GM12878 (cell line): ENCODE results near the gene KLHL7. TPM values are rescaled to one million over a fixed set of nuclear protein-coding genes. Genes with fewer than 3 reads are reported as not detected.

Experiments used
- ATAC-seq: fragments of 200-7000 bp; cut with Tn5 transposase; 3 replicates; pipeline ENCODE4 v1.9.1; 2020; ENCODE audit warnings: mild to moderate bottlenecking, moderate library complexity
- BruUV-seq: library from RNA; stranded (reverse); fragments of 400-500 nt; replicated peaks from 2 replicates; lab custom pipeline; 2021; lab: Mats Ljungman, UMichigan
- CTCF ChIA-PET: fragments of 300-600 bp; sonication (Branson Sonifier 250); formaldehyde crosslinking; extraction: SDS; loops from one replicate; lab custom pipeline; 2021; ENCODE audit warnings: inconsistent platforms; lab: Yijun Ruan, JAX
- POLR2A ChIA-PET: fragments of 350-600 bp; formaldehyde crosslinking; extraction: SDS; loops from one replicate; lab custom pipeline; 2021; ENCODE audit warnings: inconsistent platforms; lab: Charles Lee
- RAD21 ChIA-PET: fragments of 300-600 bp; sonication (Branson Sonifier 250); formaldehyde crosslinking; loops from one replicate; lab custom pipeline; 2023; ENCODE audit warnings: antibody characterized with exemption; ENCODE audit not compliant: unreplicated experiment; lab: Charles Lee
- SMC1A ChIA-PET: fragments of 300-600 bp; sonication (Branson Sonifier 250); formaldehyde crosslinking; loops from one replicate; lab custom pipeline; 2023; ENCODE audit not compliant: unreplicated experiment, uncharacterized antibody; lab: Charles Lee
- DNase-seq: peaks from one replicate; pipeline ENCODE4 v3.0.0-alpha.2; 2011; ENCODE audit warnings: low read depth, low spot score
- FAIRE-seq: peaks from 3 replicates; lab custom pipeline; 2011; peaks lifted over from hg19 to GRCh38; lab: Jason Lieb, UNC
- H2AFZ ChIP-seq: 2 replicates; pipeline ENCODE4 v1.6.0; 2011; ENCODE audit warnings: low read depth, low read length, control low read depth; ENCODE audit not compliant: control insufficient read depth
- H3K27ac ChIP-seq: 2 replicates; pipeline ENCODE4 v1.5.1; 2011; ENCODE audit warnings: control low read depth; ENCODE audit not compliant: control insufficient read depth, insufficient read depth
- H3K27me3 ChIP-seq, 2 experiments: replicated peaks in 1 of 2; 2 replicates each; pipeline versions ENCODE4 v1.6.0 to v1.6.1; 2011; ENCODE audit warnings: low read length in 1 of 2; ENCODE audit not compliant: control insufficient read depth in 2 of 2, insufficient read depth in 2 of 2
- H3K36me3 ChIP-seq, 2 experiments: 2 replicates each; pipeline ENCODE4 v1.5.1; 2011; ENCODE audit warnings: low read length in 1 of 2; ENCODE audit not compliant: control insufficient read depth in 2 of 2, insufficient read depth in 2 of 2
- H3K4me1 ChIP-seq: 2 replicates; pipeline ENCODE4 v1.6.1; 2011; ENCODE audit warnings: mild to moderate bottlenecking, low read length, moderate library complexity, mixed read lengths; ENCODE audit not compliant: control insufficient read depth, insufficient read depth
- H3K4me2 ChIP-seq: 2 replicates; pipeline ENCODE4 v1.6.0; 2011; ENCODE audit warnings: control low read depth; ENCODE audit not compliant: control insufficient read depth, insufficient read depth
- H3K4me3 ChIP-seq: fragments of 200-600 bp; sonication (generic); 2 replicates; pipeline ENCODE4 v1.5.1; 2016
- H3K79me2 ChIP-seq: 2 replicates; pipeline ENCODE4 v1.6.0; 2011; ENCODE audit warnings: low read length; ENCODE audit not compliant: control insufficient read depth, insufficient read depth
- H3K9ac ChIP-seq: 2 replicates; pipeline ENCODE4 v1.8.0; 2011; ENCODE audit warnings: low read length, control low read depth, mixed read lengths; ENCODE audit not compliant: control insufficient read depth, insufficient read depth
- H3K9me3 ChIP-seq: replicated peaks from 3 replicates; pipeline ENCODE4 v1.5.1; 2011; ENCODE audit warnings: mild to moderate bottlenecking, low read length; ENCODE audit not compliant: control insufficient read depth, insufficient read depth
- H4K20me1 ChIP-seq: 2 replicates; pipeline ENCODE4 v1.6.0; 2011; ENCODE audit not compliant: control insufficient read depth, insufficient read depth
- BRCA1 ChIP-seq: IDR thresholded peaks from 2 replicates; pipeline ENCODE4 v1.6.1; 2011; ENCODE audit warnings: low read depth, low read length, improper control_type of control experiment
- GATAD2B ChIP-seq: fragments of 450-650 bp; conservative IDR thresholded peaks from 2 replicates; pipeline ENCODE4 v1.6.1; 2017; ENCODE audit warnings: low read depth, mild to moderate bottlenecking, moderate library complexity
- IKZF2 ChIP-seq, 2 experiments: fragments of 450-650 bp; IDR thresholded peaks; 2 replicates each; pipeline ENCODE4 v1.6.1; 2017; ENCODE audit warnings: mild to moderate bottlenecking in 2 of 2, moderate library complexity in 2 of 2
- JUNB ChIP-seq: IDR thresholded peaks from 2 replicates; pipeline ENCODE4 v1.6.1; 2016; ENCODE audit warnings: antibody characterized with exemption, mild to moderate bottlenecking
- JUND ChIP-seq: IDR thresholded peaks from 2 replicates; pipeline ENCODE4 v1.6.1; 2012; ENCODE audit warnings: low read depth, mild to moderate bottlenecking, low read length, improper control_type of control experiment, moderate library complexity
- KDM1A ChIP-seq: fragments of 200-600 bp; sonication (generic); IDR thresholded peaks from 2 replicates; pipeline ENCODE4 v1.6.1; 2016; ENCODE audit warnings: borderline replicate concordance
- MEF2A ChIP-seq: IDR thresholded peaks from 2 replicates; pipeline ENCODE4 v1.6.1; 2011; ENCODE audit warnings: low read depth, mild to moderate bottlenecking, low read length, moderate library complexity; ENCODE audit not compliant: insufficient read depth
- NFIC ChIP-seq: IDR thresholded peaks from 2 replicates; pipeline ENCODE4 v1.6.1; 2012; ENCODE audit warnings: low read depth, mild to moderate bottlenecking, inconsistent platforms, low read length, moderate library complexity
- NFXL1 ChIP-seq: fragments of 450-650 bp; IDR thresholded peaks from 2 replicates; pipeline ENCODE4 v1.6.1; 2017; ENCODE audit warnings: antibody characterized with exemption, mild to moderate bottlenecking, borderline replicate concordance
- NFYA ChIP-seq: IDR thresholded peaks from 2 replicates; pipeline ENCODE4 v1.6.1; 2011; ENCODE audit warnings: low read depth, mild to moderate bottlenecking, low read length, improper control_type of control experiment, borderline replicate concordance
- SMC3 ChIP-seq: IDR thresholded peaks from 2 replicates; pipeline ENCODE4 v1.6.1; 2011; ENCODE audit warnings: low read length, improper control_type of control experiment, borderline replicate concordance
- SREBF1 ChIP-seq: IDR thresholded peaks from 2 replicates; pipeline ENCODE4 v1.6.1; 2012; ENCODE audit warnings: mild to moderate bottlenecking, low read length
- YBX1 ChIP-seq: fragments of 450-650 bp; IDR thresholded peaks from 2 replicates; pipeline ENCODE4 v1.6.1; 2016; ENCODE audit warnings: antibody characterized with exemption
- YY1 ChIP-seq: IDR thresholded peaks from 2 replicates; pipeline ENCODE4 v1.6.1; 2011; ENCODE audit warnings: low read depth, mild to moderate bottlenecking, low read length
- ZNF207 ChIP-seq: fragments of 450-650 bp; IDR thresholded peaks from 2 replicates; pipeline ENCODE4 v1.6.1; 2014; ENCODE audit warnings: antibody characterized with exemption, mild to moderate bottlenecking, borderline replicate concordance
- ZNF384 ChIP-seq: IDR thresholded peaks from 2 replicates; pipeline ENCODE4 v1.6.1; 2012; ENCODE audit warnings: low read depth, mild to moderate bottlenecking, low read length, improper control_type of control experiment, borderline replicate concordance
- ZSCAN29 ChIP-seq: fragments of 450-650 bp; IDR thresholded peaks from 2 replicates; pipeline ENCODE4 v1.6.1; 2017; ENCODE audit warnings: mild to moderate bottlenecking, moderate library complexity
- WGBS: methylation state at CpG from one replicate; pipeline ENCODE4 v1.1.6; 2016; ENCODE audit warnings: low lambda C conversion rate; ENCODE audit not compliant: insufficient replicate concordance, insufficient coverage; ENCODE audit errors: missing lambda C conversion rate; 5-methylcytosine and 5-hydroxymethylcytosine counted together
- in situ Hi-C: fragments of 300-500 bp; cut with MboI; formaldehyde crosslinking; loops from 9 replicates; pipeline ENCODE4 v1.14.3; 2018; ENCODE audit warnings: mixed read lengths
- intact Hi-C: fragments of 100-400 bp; cut with micrococcal nuclease; formaldehyde crosslinking; loops from one replicate; pipeline ENCODE4 v1.14.2; 2022; ENCODE audit not compliant: unreplicated experiment
- polyA plus RNA-seq, 11 experiments: library from polyadenylated mRNA; depleted of rRNA in 4 of 11; unstranded in 6 of 11; stranded (reverse) in 5 of 11; fragments of >200 nt; fragmentation: Nextera tagmentation in 4 of 11; fragmentation: Illumina TruSeq in 1 of 11; extraction: Ambion mirVana in 4 of 11; extraction: Trizol in 1 of 11; gene quantifications; 1 replicate in 1 of 11; 2 replicates in 10 of 11; pipeline versions ENCODE4 v1.2.1 to v1.2.3, GENCODE V29; 2011 to 2016; ENCODE audit warnings: inconsistent platforms in 2 of 11, missing spikeins in 2 of 11, low read depth in 1 of 11
- total RNA-seq, 4 experiments: library from RNA; depleted of rRNA in 3 of 4; stranded (reverse); fragments of >200 nt in 3 of 4; fragmentation: Illumina TruSeq in 1 of 4; extraction: Trizol in 1 of 4; gene quantifications; 2 replicates each; pipeline versions ENCODE4 v1.2.1 to v1.2.3, GENCODE V29; 2013 to 2021
- TF ChIP-seq, protein P1 (sequence below): fragments of 450-650 bp; IDR thresholded peaks from 2 replicates; pipeline ENCODE4 v1.6.1; 2016; ENCODE audit warnings: mild to moderate bottlenecking, moderate library complexity, borderline replicate concordance

The KLHL7 gene
- total and polyA plus RNA-seq, 10 of the 15 experiments (the other 5 are each of a cell fraction or from before 2014, with no cell fraction given) = 6.4 to 38.7 (median 20.9) TPM

DNA sequence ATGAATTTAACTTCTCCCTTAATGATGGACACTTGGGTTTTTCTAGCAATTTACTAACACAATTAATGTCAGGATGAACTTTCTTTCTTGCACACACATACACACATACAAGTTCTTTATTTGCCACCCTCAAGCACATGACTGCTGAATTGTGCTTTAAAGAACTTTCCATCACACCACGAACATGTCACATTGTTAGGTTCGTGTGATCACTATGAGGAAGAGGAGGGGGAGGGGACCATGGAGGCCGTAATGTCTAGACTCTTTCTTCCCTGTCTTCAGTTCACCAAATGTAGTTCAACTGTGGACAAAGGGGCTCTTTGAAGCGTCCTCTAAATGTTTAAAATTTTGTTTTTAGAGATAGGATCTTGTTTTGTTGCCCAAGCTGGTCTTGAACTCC, 107.3 kb downstream of the KLHL7 start:
- ATAC-seq (no peak), DNase-seq (no peak), FAIRE-seq (no peak)
- SMC1A ChIA-PET = no interaction called here
- no peak overlapping the region for H3K27ac ChIP-seq
- in situ Hi-C loops = no loop called here
- POLR2A ChIA-PET = no interaction called here
- RAD21 ChIA-PET = no interaction called here
- H3K27me3 ChIP-seq = no peaks in the 10 kb centered on the region
- TF ChIP-seq MEF2A = no peak
- TF ChIP-seq JUNB = no peak
- no peak for TF ChIP-seq SREBF1
- TF ChIP-seq GATAD2B = no peak
- no peak for TF ChIP-seq KDM1A
- no peak for TF ChIP-seq ZSCAN29
- TF ChIP-seq YBX1 = no peak
- no peak for TF ChIP-seq IKZF2 (IDR thresholded peaks at IDR 0.05)
- no peak for TF ChIP-seq ZNF207
- TF ChIP-seq NFYA = no peak
- TF ChIP-seq SMC3 = no peak
- TF ChIP-seq YY1 = no peak
- no peak for TF ChIP-seq NFIC
- no peak for TF ChIP-seq BRCA1
- TF ChIP-seq NFXL1 = no peak
- no peak for TF ChIP-seq ZNF384
- no peak for TF ChIP-seq JUND
- TF ChIP-seq, protein P1, sequence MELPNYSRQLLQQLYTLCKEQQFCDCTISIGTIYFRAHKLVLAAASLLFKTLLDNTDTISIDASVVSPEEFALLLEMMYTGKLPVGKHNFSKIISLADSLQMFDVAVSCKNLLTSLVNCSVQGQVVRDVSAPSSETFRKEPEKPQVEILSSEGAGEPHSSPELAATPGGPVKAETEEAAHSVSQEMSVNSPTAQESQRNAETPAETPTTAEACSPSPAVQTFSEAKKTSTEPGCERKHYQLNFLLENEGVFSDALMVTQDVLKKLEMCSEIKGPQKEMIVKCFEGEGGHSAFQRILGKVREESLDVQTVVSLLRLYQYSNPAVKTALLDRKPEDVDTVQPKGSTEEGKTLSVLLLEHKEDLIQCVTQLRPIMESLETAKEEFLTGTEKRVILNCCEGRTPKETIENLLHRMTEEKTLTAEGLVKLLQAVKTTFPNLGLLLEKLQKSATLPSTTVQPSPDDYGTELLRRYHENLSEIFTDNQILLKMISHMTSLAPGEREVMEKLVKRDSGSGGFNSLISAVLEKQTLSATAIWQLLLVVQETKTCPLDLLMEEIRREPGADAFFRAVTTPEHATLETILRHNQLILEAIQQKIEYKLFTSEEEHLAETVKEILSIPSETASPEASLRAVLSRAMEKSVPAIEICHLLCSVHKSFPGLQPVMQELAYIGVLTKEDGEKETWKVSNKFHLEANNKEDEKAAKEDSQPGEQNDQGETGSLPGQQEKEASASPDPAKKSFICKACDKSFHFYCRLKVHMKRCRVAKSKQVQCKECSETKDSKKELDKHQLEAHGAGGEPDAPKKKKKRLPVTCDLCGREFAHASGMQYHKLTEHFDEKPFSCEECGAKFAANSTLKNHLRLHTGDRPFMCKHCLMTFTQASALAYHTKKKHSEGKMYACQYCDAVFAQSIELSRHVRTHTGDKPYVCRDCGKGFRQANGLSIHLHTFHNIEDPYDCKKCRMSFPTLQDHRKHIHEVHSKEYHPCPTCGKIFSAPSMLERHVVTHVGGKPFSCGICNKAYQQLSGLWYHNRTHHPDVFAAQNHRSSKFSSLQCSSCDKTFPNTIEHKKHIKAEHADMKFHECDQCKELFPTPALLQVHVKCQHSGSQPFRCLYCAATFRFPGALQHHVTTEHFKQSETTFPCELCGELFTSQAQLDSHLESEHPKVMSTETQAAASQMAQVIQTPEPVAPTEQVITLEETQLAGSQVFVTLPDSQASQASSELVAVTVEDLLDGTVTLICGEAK = no peak
- no peaks in the 10 kb centered on the region for H3K9me3 ChIP-seq
- 46% methylated on average over 4 of the region's 4 CpGs for WGBS
- H3K79me2 ChIP-seq = no peaks in the 10 kb centered on the region
- no peak overlapping the region for H3K4me3 ChIP-seq
- no peaks in the 10 kb centered on the region for H4K20me1 ChIP-seq
- H3K9ac ChIP-seq = no peak overlapping the region
- no peaks in the 10 kb centered on the region for H3K4me1 ChIP-seq
- H3K4me2 ChIP-seq = no peak overlapping the region
- no peaks in the 10 kb centered on the region for H3K36me3 ChIP-seq
- BruUV-seq = no TSS peak
- intact Hi-C loops = no loop called here
- H2AFZ ChIP-seq = no peak overlapping the region
- CTCF ChIA-PET = interaction anchor here (1.4 kb wide), 1 partner anchor 52 kb away, joined by 4 read pairs; no protein-coding TSS in a partner anchor
